Lung (tissue), 12 donors: Measurements from ENCODE around the gene TRIM36. TPM values are rescaled to one million over a fixed set of nuclear protein-coding genes. Genes with fewer than 3 reads are reported as not detected.

ENCODE experiments used
- ATAC-seq: fragments of 200-7000 bp; cut with Tn5 transposase; one replicate; pipeline ENCODE4 v1.9.1; 2020; ENCODE audit warnings: moderate number of reproducible peaks; ENCODE audit not compliant: insufficient read depth, low FRiP score
- DNase-seq, 3 donors: peaks; one replicate each; pipeline ENCODE4 v3.0.0-alpha.2; 2013 to 2017
- H3K27ac ChIP-seq, 2 donors: one replicate each; pipeline ENCODE4 v1.5.1; 2013; ENCODE audit warnings: mild to moderate bottlenecking in 2 of 2, moderate library complexity in 2 of 2, control low read depth in 1 of 2, inconsistent platforms in 1 of 2, low read depth in 1 of 2, low read length in 1 of 2
- H3K27me3 ChIP-seq, 3 donors: one replicate each; pipeline ENCODE4 v1.5.1; 2013; ENCODE audit warnings: low read length in 2 of 3; ENCODE audit not compliant: control insufficient read depth in 3 of 3, insufficient read depth in 3 of 3
- H3K36me3 ChIP-seq, 4 donors: one replicate each; pipeline ENCODE4 v1.5.1; 2013; ENCODE audit warnings: low read length in 4 of 4, mild to moderate bottlenecking in 1 of 4, moderate library complexity in 1 of 4; ENCODE audit not compliant: control insufficient read depth in 4 of 4, insufficient read depth in 4 of 4
- H3K4me1 ChIP-seq, 5 donors: one replicate each; pipeline ENCODE4 v1.5.1; 2013; ENCODE audit warnings: low read length in 5 of 5, mild to moderate bottlenecking in 2 of 5, moderate library complexity in 1 of 5; ENCODE audit not compliant: control insufficient read depth in 5 of 5, insufficient read depth in 5 of 5
- H3K4me3 ChIP-seq: one replicate; pipeline ENCODE4 v1.5.1; 2013; ENCODE audit warnings: mild to moderate bottlenecking, control low read depth, moderate library complexity
- H3K9ac ChIP-seq, 2 donors: one replicate each; pipeline ENCODE4 v1.5.1; 2013; ENCODE audit warnings: low read length in 2 of 2, control low read depth in 1 of 2; ENCODE audit not compliant: insufficient read depth in 1 of 2
- H3K9me3 ChIP-seq, 4 donors: one replicate each; pipeline ENCODE4 v1.5.1; 2013; ENCODE audit warnings: low read length in 3 of 4, mild to moderate bottlenecking in 1 of 4, moderate library complexity in 1 of 4; ENCODE audit not compliant: control insufficient read depth in 4 of 4, insufficient read depth in 3 of 4
- CTCF ChIP-seq: IDR thresholded peaks from 2 replicates; pipeline ENCODE4 v1.5.1; 2012; ENCODE audit warnings: mild to moderate bottlenecking; ENCODE audit errors: control extremely low read depth, extremely low read depth
- WGBS, 2 donors: extraction: QIAGEN DNeasy Blood & Tissue Kit; methylation state at CpG; one replicate each; pipeline ENCODE4 v1.1.7; 2013; 5-methylcytosine and 5-hydroxymethylcytosine counted together
- polyA plus RNA-seq, 2 donors: library from polyadenylated mRNA; stranded (reverse); fragments of 200-250 nt; gene quantifications; one replicate each; pipeline ENCODE4 v1.2.1, GENCODE V29; 2013
- total RNA-seq, 2 donors: library from RNA; depleted of rRNA in 1 of 2; stranded (reverse); fragments of >200 nt in 1 of 2; gene quantifications; one replicate each; pipeline ENCODE4 v1.2.1, GENCODE V29; 2014 to 2021
- donor health status: control.
- donor health status: control.
- donor health status: Bipolar disorder and iron deficiency.
- donor health status: healthy.
- donor health status: DM: yes; HTN: yes; CAD: no.

The TRIM36 gene
- total and polyA plus RNA-seq, 4 donors = 0.60 to 6.9 (median 3.8) TPM

GRCh38 chr5:115084246-115084793, 85.4 kb downstream of the TRIM36 start:
- no peak overlapping the region for H3K4me3 ChIP-seq
- 83 to 86% methylated on average over 7 of the region's 7 CpGs for WGBS, 2 donors
- no peaks in the 10 kb centered on the region for H3K4me1 ChIP-seq
- ATAC-seq (no peak), DNase-seq (no peak)
- no peak overlapping the region for H3K27ac ChIP-seq
- no peak for TF ChIP-seq CTCF
- H3K36me3 ChIP-seq = no peaks in the 10 kb centered on the region
- H3K9me3 ChIP-seq = no peaks in the 10 kb centered on the region
- no peaks in the 10 kb centered on the region for H3K27me3 ChIP-seq
- H3K9ac ChIP-seq = no peak overlapping the region

GRCh38 chr5:115079924-115080623, 89.6 kb downstream of the TRIM36 start:
- Histone ChIP-seq H3K27ac (no peak overlapping the region), H3K36me3 (no peaks in the 10 kb centered on the region), H3K9me3 (no peaks in the 10 kb centered on the region), H3K27me3 (no peaks in the 10 kb centered on the region), H3K4me3 (no peak overlapping the region), H3K4me1 (no peaks in the 10 kb centered on the region), H3K9ac (no peak overlapping the region)
- no peak for TF ChIP-seq CTCF
- no peak for DNase-seq
- no peak for ATAC-seq
- 67 to 80% methylated on average over 2 of the region's 2 CpGs for whole genome bisulfite sequencing, 2 donors

Other genes with a start within 250 kb of the TRIM36 start
- 10 to 100 TPM; 20.6 to 43.9 TPM for gene PGGT1B, start 93.0 kb upstream of the TRIM36 start, total RNA-seq
- gene PGGT1B, start 93.0 kb upstream of the TRIM36 start, polyA plus RNA-seq = 1 to 10 TPM; 3.6 to 8.4 TPM
- gene CCDC112, start 126.7 kb upstream of the TRIM36 start, total RNA-seq = 1 to 10 TPM; 6.7 to 7.0 TPM
- gene CCDC112, start 126.7 kb upstream of the TRIM36 start, polyA plus RNA-seq = 1 to 10 TPM; 3.5 to 9.9 TPM